HG02981 (cell line): Measurements from ENCODE around the gene LIMS3.
"Not testable (repeated sequence)": the region's sequence is repeated elsewhere in the genome, so short reads cannot be mapped to it uniquely, and the experiment has no call there.

ENCODE experiments used
- ATAC-seq: cut with Tn5 transposase; IDR thresholded peaks from one replicate; pipeline ENCODE4 v1.9.1; 2021; ENCODE audit warnings: mild to moderate bottlenecking, moderate library complexity; ENCODE audit not compliant: unreplicated experiment

Gene LIMS3

DNA sequence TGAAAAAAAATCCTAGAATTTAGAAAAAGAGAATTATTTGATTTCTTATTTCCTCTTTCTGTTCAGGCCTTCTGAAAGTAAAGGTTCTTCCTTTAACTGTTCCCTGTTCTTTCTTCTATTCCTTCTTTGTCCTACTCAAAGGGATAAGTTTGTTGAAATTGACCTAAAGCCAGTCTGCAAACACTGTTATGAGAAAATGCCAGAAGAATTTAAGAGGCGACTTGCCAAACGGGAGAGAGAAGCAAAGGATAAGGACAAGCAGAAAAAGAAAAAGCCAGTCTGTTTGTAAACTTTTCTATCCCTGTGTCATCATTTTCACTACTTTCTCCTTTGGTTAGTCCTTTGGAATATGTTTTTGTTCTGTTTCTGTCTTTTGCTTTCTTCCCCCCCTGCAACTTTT lies 26.0 kb downstream of the LIMS3 start:
- not testable (repeated sequence) for ATAC-seq

DNA sequence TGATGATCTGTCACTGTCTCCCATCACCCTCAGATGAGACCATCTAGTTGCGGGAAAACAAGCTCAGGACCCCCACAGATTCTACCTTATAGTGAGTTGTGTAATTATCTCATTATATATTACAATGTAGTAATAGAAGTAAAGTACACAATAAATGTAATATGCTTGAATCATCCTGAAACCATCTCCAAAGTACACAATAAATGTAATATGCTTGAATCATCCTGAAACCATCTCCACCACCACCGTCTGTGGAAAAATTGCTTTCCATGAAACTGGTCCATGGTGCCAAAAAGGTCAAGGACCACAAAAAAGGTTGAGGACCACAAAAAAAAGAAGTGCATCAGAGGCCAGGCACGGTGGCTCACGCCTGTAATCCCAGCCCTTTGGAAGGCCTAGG lies 29.3 kb downstream of the LIMS3 start:
- ATAC-seq, result not testable (repeated sequence)

GRCh38 chr2:109929222-109929621 lies 30.7 kb downstream of the LIMS3 start:
- ATAC-seq, result not testable (repeated sequence)

DNA sequence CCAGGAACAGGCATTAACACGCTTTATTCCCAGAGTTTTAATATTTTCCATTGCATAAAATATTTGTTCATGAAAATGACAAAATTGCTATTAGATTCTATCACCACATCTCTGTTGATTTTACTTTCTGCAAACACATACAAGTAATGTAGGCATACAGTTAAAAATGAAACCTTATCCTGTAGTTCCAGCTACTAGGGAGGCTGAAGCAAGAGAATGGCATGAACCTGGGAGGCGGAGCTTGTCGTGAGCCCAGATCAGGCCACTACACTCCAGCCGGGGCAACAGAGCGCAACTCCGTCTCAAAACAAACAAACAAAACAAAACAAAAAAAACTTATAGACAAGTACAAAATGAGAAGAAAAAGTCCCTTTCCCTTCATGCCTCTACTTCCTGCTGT lies 38.0 kb downstream of the LIMS3 start:
- not testable (repeated sequence) for ATAC-seq

DNA sequence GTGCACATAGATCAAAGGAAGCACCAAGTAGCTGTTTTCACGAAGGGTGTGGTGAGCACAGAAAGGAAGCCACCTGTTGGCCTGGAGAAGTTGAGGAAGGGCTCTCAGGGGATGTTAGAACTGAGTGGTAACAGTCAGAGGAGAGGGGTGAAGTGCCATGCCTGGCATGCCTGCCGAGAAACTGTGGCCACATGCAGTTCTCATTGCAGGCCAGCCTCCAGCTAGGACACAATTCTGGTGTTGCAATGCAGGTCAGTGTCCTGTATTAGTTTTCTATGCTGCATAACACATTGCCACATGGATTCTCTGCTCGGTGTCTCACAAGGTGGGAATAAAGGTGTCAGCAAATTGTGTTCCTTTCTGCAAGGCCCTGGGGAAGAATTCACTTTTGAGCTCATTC lies 46.9 kb downstream of the LIMS3 start:
- not testable (repeated sequence) for ATAC-seq

DNA sequence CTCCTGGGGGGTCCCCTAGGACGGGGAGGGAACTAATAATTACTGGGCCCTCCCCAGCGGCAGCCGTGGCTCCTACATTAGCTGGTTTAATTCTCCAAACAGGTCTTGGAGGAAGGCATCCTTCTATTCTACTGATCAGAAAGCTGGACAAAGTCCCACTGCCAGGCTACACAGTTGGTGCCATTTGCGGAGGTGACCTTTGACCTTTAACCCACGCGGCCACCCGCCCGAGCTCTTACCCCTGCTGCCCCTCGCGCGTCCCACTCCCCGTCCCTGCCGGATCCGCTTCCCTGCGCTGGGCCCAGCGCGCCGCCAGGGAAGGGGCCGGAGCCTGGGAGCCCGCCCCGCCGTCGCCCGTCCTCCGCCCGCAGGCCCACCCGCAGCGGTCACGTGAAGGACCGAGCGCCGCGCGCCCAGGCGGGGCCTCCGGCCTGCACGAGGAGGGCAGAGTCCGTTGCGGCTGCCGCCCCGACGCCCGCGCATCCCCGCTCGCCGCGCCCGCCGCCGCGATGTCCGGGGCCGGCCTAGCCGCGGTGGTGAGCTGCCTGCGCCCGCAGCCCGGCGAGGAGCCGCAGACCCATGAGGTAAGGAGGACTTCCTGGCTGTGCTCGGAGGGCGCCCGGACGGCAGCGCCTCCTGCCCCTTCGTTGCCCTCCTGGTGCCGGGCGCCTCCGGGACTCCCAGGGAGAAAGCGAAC lies 48.9 kb downstream of the LIMS3 start:
- ATAC-seq, result not testable (repeated sequence)

GRCh38 chr2:109947959-109948520 lies 49.6 kb downstream of the LIMS3 start:
- ATAC-seq, result not testable (repeated sequence)

GRCh38 chr2:109950146-109950843 lies 51.8 kb downstream of the LIMS3 start:
- ATAC-seq, result not testable (repeated sequence)

- ATAC-seq, result not testable (repeated sequence)
These were observed 65.5 kb downstream of the LIMS3 start for GRCh38 chr2:109963942-109964341.

DNA sequence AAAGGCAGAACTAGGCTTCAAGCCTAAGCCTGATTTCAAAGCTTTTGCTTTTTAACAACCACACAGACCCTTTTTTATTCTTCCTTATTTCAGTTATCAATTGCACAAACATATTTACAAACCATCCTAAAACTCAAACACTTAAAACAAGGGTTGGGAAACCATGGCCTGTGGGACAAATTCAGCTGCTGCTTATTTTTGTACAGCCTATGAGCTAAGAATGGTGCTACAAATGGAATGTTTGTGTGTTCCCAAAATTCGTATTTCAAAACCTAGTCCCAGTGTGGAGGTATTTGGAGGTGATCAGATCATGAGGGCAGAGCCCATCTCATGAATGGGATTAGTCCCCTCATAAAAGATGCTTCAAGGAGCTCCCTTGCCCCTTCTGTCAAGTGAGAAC lies 67.0 kb downstream of the LIMS3 start:
- not testable (repeated sequence) for ATAC-seq

DNA sequence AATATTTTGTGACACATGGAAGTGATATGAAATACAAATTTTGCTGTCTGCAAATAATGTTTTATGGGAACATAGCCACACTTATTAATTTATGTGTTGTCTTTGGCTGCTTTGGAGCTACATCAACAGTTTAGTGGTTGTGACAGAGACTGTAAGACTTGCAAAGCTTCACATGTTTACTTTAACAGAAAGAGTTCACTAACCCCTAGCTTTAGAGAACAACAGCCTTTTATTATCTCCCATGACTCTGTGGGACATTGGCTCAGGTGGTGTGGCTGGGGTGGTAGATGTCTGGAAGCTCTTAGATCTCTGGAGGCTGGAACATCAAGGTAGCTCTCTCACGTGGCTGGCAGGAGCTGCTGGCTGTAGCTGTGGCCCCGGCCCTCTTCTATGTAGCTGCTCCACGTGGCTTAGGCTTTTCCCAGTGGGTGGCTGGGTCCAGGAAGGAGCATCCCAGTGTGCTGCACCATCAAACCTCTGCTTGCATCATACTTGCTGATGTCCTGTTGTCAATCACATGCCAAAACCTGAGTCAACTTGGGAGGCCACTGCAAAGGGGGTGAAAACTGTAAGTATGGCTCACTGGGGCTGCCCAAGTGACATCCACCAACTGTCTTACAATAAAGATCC lies 67.7 kb downstream of the LIMS3 start:
- not testable (repeated sequence) for ATAC-seq

DNA sequence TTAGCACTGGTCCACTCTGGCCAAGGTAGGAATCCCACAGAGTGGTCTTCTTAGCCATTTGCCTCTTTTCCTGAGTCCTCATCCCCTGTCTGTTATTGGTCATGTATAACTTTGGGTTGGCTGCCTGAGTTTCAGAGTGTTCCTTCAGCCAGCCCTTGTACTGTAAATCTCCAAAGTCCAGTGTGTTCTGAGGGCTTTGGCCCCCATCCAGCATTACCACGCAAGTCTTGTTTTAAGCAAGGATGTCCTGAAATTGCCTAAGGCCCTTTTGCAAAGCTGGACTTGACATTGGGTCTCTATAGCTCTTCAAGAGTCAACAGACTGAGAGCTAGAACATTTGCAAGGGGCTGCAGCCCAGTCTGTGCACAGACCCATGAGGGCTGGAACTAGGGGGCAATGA lies 68.4 kb downstream of the LIMS3 start:
- ATAC-seq, result not testable (repeated sequence)

GRCh38 chr2:109969864-109970263 lies 71.4 kb downstream of the LIMS3 start:
- not testable (repeated sequence) for ATAC-seq

- ATAC-seq, result not testable (repeated sequence)
These were observed 73.2 kb downstream of the LIMS3 start for GRCh38 chr2:109971710-109972109.
